Esophagus muscularis mucosa (tissue), 3 donors: Measurements from ENCODE around the gene PLPPR2.

ENCODE experiments used
- POLR2A ChIP-seq: fragments of 450-650 bp; IDR thresholded peaks from one replicate; pipeline ENCODE4 v1.6.1; 2017; ENCODE audit warnings: antibody characterized with exemption, moderate library complexity, mild to moderate bottlenecking, low read depth
- POLR2AphosphoS5 ChIP-seq, 2 donors: sonication (generic); formaldehyde crosslinking; IDR thresholded peaks; one replicate each; pipeline ENCODE4 v1.6.1; 2017; ENCODE audit warnings: antibody characterized with exemption in 2 of 2
- TF ChIP-seq, protein P1 (sequence below), 3 experiments: fragments of 200-600 bp in 2 of 3; fragments of 450-650 bp in 1 of 3; sonication (generic) in 2 of 3; IDR thresholded peaks; one replicate each; pipeline ENCODE4 v1.5.1; 2017 to 2019; ENCODE audit warnings: antibody characterized with exemption in 3 of 3, mild to moderate bottlenecking in 2 of 3, moderate library complexity in 1 of 3

DNA sequence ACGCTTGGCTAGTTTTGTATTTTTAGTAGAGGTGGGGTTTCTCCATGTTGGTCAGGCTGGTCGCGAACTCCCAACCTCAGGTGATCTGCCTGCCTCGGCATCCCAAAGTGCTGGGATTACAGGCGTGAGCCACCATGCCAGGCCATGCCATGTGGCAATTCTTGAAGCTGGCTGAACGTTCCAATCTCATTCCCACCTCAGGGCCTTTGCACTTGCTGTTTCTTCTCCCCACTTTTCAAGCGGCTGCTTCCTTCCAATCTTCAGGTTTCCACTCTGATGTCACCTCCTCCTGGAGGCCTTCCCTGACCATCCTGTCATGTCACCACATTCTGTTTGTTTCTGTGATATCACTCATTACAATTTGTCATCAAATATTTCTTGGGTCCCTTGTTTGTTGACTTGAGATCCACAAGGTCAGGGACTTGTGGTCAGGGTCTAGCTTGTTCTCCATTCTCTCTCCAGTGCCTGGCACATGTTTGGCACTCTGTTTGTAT lies 24.7 kb downstream of the PLPPR2 start:
- TF ChIP-seq POLR2AphosphoS5 (IDR thresholded peaks at IDR 0.05) = no peak
- no peak for TF ChIP-seq POLR2A
- TF ChIP-seq, protein P1, sequence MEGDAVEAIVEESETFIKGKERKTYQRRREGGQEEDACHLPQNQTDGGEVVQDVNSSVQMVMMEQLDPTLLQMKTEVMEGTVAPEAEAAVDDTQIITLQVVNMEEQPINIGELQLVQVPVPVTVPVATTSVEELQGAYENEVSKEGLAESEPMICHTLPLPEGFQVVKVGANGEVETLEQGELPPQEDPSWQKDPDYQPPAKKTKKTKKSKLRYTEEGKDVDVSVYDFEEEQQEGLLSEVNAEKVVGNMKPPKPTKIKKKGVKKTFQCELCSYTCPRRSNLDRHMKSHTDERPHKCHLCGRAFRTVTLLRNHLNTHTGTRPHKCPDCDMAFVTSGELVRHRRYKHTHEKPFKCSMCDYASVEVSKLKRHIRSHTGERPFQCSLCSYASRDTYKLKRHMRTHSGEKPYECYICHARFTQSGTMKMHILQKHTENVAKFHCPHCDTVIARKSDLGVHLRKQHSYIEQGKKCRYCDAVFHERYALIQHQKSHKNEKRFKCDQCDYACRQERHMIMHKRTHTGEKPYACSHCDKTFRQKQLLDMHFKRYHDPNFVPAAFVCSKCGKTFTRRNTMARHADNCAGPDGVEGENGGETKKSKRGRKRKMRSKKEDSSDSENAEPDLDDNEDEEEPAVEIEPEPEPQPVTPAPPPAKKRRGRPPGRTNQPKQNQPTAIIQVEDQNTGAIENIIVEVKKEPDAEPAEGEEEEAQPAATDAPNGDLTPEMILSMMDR (IDR thresholded peaks at IDR 0.05) = no peak
